Thyroid gland (tissue), 4 donors: Measurements from ENCODE around the gene CDKL5. TPM values are rescaled to one million over a fixed set of nuclear protein-coding genes. Genes with fewer than 3 reads are reported as not detected.

Experiments
- DNase-seq, 2 donors: peaks; one replicate each; pipeline ENCODE4 v3.0.0-alpha.2; 2019
- H3K27ac ChIP-seq, 3 donors: fragments of 200-600 bp; sonication (generic); 1 replicate in 2 of 3; 2 replicates in 1 of 3; pipeline ENCODE4 v1.5.1; 2016 to 2019; ENCODE audit warnings: mild to moderate bottlenecking in 1 of 3, moderate library complexity in 1 of 3
- H3K27me3 ChIP-seq: fragments of 200-600 bp; sonication (generic); one replicate; pipeline ENCODE4 v1.5.1; 2019
- H3K36me3 ChIP-seq, 2 donors: fragments of 200-600 bp; sonication (generic); one replicate each; pipeline ENCODE4 v1.5.1; 2016 to 2019
- H3K4me1 ChIP-seq, 2 donors: fragments of 200-600 bp; sonication (generic); one replicate each; pipeline ENCODE4 v1.5.1; 2017 to 2019
- H3K4me3 ChIP-seq, 3 donors: fragments of 200-600 bp; sonication (generic); replicated peaks in 1 of 3; 1 replicate in 2 of 3; 2 replicates in 1 of 3; pipeline ENCODE4 v1.5.1; 2016; ENCODE audit warnings: mild to moderate bottlenecking in 1 of 3
- H3K9me3 ChIP-seq: fragments of 200-600 bp; sonication (generic); one replicate; pipeline ENCODE4 v1.5.1; 2017
- POLR2A ChIP-seq, 2 donors: fragments of 450-650 bp; IDR thresholded peaks; one replicate each; pipeline ENCODE4 v1.6.1; 2017; ENCODE audit warnings: antibody characterized with exemption in 2 of 2, mild to moderate bottlenecking in 2 of 2, moderate library complexity in 1 of 2
- WGBS, 2 donors: methylation state at CpG; one replicate each; pipeline ENCODE4 v1.1.5; 2017; 5-methylcytosine and 5-hydroxymethylcytosine counted together
- intact Hi-C: fragments of 100-400 bp; cut with DNase I; formaldehyde crosslinking; loops from one replicate; pipeline ENCODE4 v1.15.1; 2023
- total RNA-seq, 4 donors: library from RNA; depleted of rRNA; stranded (reverse); fragments of >200 nt; gene quantifications; one replicate each; pipeline ENCODE4 v1.2.3, GENCODE V29; 2016
- TF ChIP-seq, protein P1 (sequence below), 6 experiments: fragments of 200-600 bp in 3 of 6; fragments of 450-650 bp in 3 of 6; sonication (generic) in 3 of 6; IDR thresholded peaks; one replicate each; pipeline ENCODE4 v1.5.1; 2016 to 2019; ENCODE audit warnings: antibody characterized with exemption in 6 of 6, mild to moderate bottlenecking in 2 of 6, inconsistent platforms in 1 of 6, moderate library complexity in 1 of 6

CDKL5 gene
- total RNA-seq, 4 donors from 2014 or later = 8.4 to 14.8 (median 10.0) TPM

DNA sequence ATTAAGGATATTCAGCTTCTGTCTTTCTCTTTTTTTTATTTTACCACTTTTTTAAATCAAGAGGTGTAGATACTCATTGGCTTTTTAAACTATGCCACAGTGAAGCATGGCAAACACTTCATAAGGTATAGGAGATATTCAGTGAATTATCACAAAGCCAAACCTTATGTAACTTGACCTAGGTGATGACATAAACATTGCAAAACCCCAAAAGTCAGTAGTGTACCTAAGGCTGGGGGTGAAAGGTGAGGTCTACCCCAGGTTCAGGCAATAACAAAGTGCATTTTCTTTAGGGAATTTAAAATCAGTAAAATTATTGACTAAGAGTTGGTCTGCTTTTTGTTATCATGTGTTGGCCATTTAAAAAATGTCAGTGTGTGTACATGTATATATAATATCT lies 39.1 kb downstream of the CDKL5 start:
- TF ChIP-seq POLR2A (IDR thresholded peaks at IDR 0.05) = no peak
- TF ChIP-seq, protein P1, sequence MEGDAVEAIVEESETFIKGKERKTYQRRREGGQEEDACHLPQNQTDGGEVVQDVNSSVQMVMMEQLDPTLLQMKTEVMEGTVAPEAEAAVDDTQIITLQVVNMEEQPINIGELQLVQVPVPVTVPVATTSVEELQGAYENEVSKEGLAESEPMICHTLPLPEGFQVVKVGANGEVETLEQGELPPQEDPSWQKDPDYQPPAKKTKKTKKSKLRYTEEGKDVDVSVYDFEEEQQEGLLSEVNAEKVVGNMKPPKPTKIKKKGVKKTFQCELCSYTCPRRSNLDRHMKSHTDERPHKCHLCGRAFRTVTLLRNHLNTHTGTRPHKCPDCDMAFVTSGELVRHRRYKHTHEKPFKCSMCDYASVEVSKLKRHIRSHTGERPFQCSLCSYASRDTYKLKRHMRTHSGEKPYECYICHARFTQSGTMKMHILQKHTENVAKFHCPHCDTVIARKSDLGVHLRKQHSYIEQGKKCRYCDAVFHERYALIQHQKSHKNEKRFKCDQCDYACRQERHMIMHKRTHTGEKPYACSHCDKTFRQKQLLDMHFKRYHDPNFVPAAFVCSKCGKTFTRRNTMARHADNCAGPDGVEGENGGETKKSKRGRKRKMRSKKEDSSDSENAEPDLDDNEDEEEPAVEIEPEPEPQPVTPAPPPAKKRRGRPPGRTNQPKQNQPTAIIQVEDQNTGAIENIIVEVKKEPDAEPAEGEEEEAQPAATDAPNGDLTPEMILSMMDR (IDR thresholded peaks at IDR 0.05) = no peak
- Histone ChIP-seq H3K9me3 (no peaks in the 10 kb centered on the region), H3K4me3 (no peak overlapping the region), H3K36me3 (no peaks in the 10 kb centered on the region), H3K27me3 (no peaks in the 10 kb centered on the region), H3K4me1 (no peaks in the 10 kb centered on the region), H3K27ac (no peak overlapping the region)
- intact Hi-C loops = no loop called here
- no peak for DNase-seq

GRCh38 chrX:18465051-18465450 lies 39.6 kb downstream of the CDKL5 start:
- Histone ChIP-seq H3K36me3 (no peaks in the 10 kb centered on the region), H3K9me3 (no peaks in the 10 kb centered on the region), H3K4me1 (no peaks in the 10 kb centered on the region), H3K4me3 (no peak overlapping the region), H3K27ac (no peak overlapping the region), H3K27me3 (no peaks in the 10 kb centered on the region)
- intact Hi-C loops = no loop called here
- DNase-seq = no peak
- no peak for TF ChIP-seq POLR2A (IDR thresholded peaks at IDR 0.05)
- TF ChIP-seq, protein P1 (IDR thresholded peaks at IDR 0.05) = no peak
- WGBS, 2 donors = 99% methylated on average over 4 of the region's 4 CpGs

DNA sequence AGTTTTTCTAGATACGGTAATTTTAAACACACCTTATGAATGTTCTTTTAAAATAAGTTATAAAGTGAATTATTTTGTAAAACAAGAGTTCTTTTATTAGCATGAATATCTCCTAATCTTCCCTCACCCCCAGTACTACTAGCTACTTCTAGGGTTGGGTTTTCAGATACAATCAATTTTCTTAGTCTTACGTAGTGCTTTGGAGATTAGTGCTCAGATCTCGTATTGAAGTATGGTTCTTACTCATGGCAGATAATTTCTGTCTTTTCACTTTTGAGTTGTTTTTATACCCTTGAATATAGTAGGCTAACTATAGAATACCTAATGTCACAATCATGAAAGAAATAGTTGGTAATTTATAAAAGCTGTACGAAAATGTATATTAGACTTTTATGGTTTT lies 43.2 kb downstream of the CDKL5 start:
- DNase-seq = no peak
- TF ChIP-seq, protein P1 (IDR thresholded peaks at IDR 0.05) = no peak
- TF ChIP-seq POLR2A (IDR thresholded peaks at IDR 0.05) = no peak
- H3K27me3 ChIP-seq = no peaks in the 10 kb centered on the region
- H3K4me1 ChIP-seq = no peaks in the 10 kb centered on the region
- H3K9me3 ChIP-seq = no peaks in the 10 kb centered on the region
- intact Hi-C loops = no loop called here
- H3K4me3 ChIP-seq = no peak overlapping the region
- H3K27ac ChIP-seq = no peak overlapping the region
- H3K36me3 ChIP-seq = no peaks in the 10 kb centered on the region
- WGBS, 2 donors = 94 to 99% methylated on average over 4 of the region's 4 CpGs

DNA sequence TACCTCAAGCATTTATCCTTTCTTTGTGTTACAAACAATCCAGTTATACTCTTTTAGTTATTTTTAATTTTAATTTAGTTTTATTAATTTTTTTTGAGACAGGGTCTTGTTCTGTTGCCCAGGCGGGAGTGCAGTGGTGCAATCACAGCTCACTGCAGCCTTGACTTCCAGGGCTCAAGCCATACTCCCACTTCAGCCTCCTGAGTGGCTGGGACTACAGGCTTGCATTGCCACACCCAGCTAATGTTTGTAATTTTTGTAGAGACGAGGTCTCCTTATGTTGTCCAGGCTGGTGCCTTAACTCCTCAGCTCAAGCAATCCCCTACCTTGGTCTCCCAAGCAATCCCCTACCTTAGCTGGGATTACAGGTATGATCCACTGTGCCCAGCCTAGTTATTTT lies 45.9 kb downstream of the CDKL5 start:
- intact Hi-C loops = no loop called here
- no peak overlapping the region for H3K4me3 ChIP-seq
- TF ChIP-seq, protein P1 (IDR thresholded peaks at IDR 0.05) = no peak
- no peak for TF ChIP-seq POLR2A (IDR thresholded peaks at IDR 0.05)
- no peaks in the 10 kb centered on the region for H3K36me3 ChIP-seq
- no peaks in the 10 kb centered on the region for H3K4me1 ChIP-seq
- H3K9me3 ChIP-seq = no peaks in the 10 kb centered on the region
- H3K27ac ChIP-seq = no peak overlapping the region
- no peak for DNase-seq
- 75 to 76% methylated on average over 2 of the region's 2 CpGs for whole genome bisulfite sequencing, 2 donors
- H3K27me3 ChIP-seq = no peaks in the 10 kb centered on the region

GRCh38 chrX:18490806-18491555 lies 65.6 kb downstream of the CDKL5 start:
- no peaks in the 10 kb centered on the region for H3K4me1 ChIP-seq
- H3K36me3 ChIP-seq = no peaks in the 10 kb centered on the region
- TF ChIP-seq, protein P1 (IDR thresholded peaks at IDR 0.05) = no peak
- TF ChIP-seq POLR2A (IDR thresholded peaks at IDR 0.05) = no peak
- H3K9me3 ChIP-seq = no peaks in the 10 kb centered on the region
- intact Hi-C loops = no loop called here
- no peak for DNase-seq
- H3K27me3 ChIP-seq = no peaks in the 10 kb centered on the region
- WGBS, 2 donors = 58 to 61% methylated on average over 5 of the region's 5 CpGs
- H3K4me3 ChIP-seq = no peak overlapping the region
- H3K27ac ChIP-seq = no peak overlapping the region
